Measurements from ENCODE around the gene TUBAL3. TPM values are rescaled to one million over a fixed set of nuclear protein-coding genes. Genes with fewer than 3 reads are reported as not detected.

The TUBAL3 gene
- total RNA-seq, 1 experiment from 2014 or later, result not detected

GRCh38 chr10:5442065-5442989, 37.7 kb upstream of the TUBAL3 start:
- Histone ChIP-seq H3K27ac (ENCODE audit: low read length) (no peak overlapping the region), H3K4me1 (ENCODE audit: control insufficient read depth, insufficient read depth, low read length) (peaks cover 8% of the 10 kb centered on the region), H3K27me3 (ENCODE audit: control insufficient read depth, insufficient read depth, low read length) (no peaks in the 10 kb centered on the region), H3K9me3 (ENCODE audit: control insufficient read depth, insufficient read depth, low read depth, low read length) (no peaks in the 10 kb centered on the region), H3K36me3 (ENCODE audit: control insufficient read depth, insufficient read depth, low read length) (no peaks in the 10 kb centered on the region), H3K4me3 (ENCODE audit: low read depth in 2 of 2, low read length in 2 of 2) (no peak overlapping the region)
- ChIA-PET POLR2A (no interaction called here), CTCF (interaction anchor here (0.7 to 2.1 kb wide), 3 partner anchors 59 to 251 kb away, joined by 3 to 11 read pairs (median 4); no protein-coding TSS in a partner anchor)
- BruUV-seq (replicated peaks), result no TSS peak
- ATAC-seq (no peak), DNase-seq (ENCODE audit: low read depth, low spot score) (no peak)
- in situ Hi-C loops (cut with HindIII; ENCODE audit: low pct_unique_long_range_greater_than_20kb, low sequenced_read_pairs) (no loop called here), intact Hi-C loops (cut with micrococcal nuclease; ENCODE audit: unreplicated experiment) (loop anchor here (2.0 kb wide), 1 partner anchor 180 kb away; no protein-coding TSS in a partner anchor)
- TF ChIP-seq, protein P1, sequence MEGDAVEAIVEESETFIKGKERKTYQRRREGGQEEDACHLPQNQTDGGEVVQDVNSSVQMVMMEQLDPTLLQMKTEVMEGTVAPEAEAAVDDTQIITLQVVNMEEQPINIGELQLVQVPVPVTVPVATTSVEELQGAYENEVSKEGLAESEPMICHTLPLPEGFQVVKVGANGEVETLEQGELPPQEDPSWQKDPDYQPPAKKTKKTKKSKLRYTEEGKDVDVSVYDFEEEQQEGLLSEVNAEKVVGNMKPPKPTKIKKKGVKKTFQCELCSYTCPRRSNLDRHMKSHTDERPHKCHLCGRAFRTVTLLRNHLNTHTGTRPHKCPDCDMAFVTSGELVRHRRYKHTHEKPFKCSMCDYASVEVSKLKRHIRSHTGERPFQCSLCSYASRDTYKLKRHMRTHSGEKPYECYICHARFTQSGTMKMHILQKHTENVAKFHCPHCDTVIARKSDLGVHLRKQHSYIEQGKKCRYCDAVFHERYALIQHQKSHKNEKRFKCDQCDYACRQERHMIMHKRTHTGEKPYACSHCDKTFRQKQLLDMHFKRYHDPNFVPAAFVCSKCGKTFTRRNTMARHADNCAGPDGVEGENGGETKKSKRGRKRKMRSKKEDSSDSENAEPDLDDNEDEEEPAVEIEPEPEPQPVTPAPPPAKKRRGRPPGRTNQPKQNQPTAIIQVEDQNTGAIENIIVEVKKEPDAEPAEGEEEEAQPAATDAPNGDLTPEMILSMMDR (IDR thresholded peaks at IDR 0.05), result peak; percentile 62; the same call in 1 of the 2 replicates
- TF ChIP-seq REST (IDR thresholded peaks at IDR 0.05; ENCODE audit: insufficient read depth in 1 of 2, low read depth in 2 of 2, low read length in 1 of 2), result no peak
- no peak for TF ChIP-seq SIN3A (IDR thresholded peaks at IDR 0.05; ENCODE audit: borderline replicate concordance, insufficient read depth, low read depth, low read length)
- TF ChIP-seq TCF7L2 (IDR thresholded peaks at IDR 0.05; ENCODE audit: low read depth, low read length), result no peak
- no peak for TF ChIP-seq POLR2AphosphoS5 (IDR thresholded peaks at IDR 0.05; ENCODE audit: low read depth, low read length)

- no peak for ATAC-seq
- Histone ChIP-seq H3K27me3 (ENCODE audit: control insufficient read depth, insufficient read depth, low read length) (no peaks in the 10 kb centered on the region), H3K27ac (ENCODE audit: low read length) (no peak overlapping the region), H3K4me3 (ENCODE audit: low read depth in 2 of 2, low read length in 2 of 2) (no peak overlapping the region), H3K4me1 (ENCODE audit: control insufficient read depth, insufficient read depth, low read length) (peaks cover 7% of the 10 kb centered on the region; the same call in 1 of the 2 replicates), H3K9me3 (ENCODE audit: control insufficient read depth, insufficient read depth, low read depth, low read length) (no peaks in the 10 kb centered on the region), H3K36me3 (ENCODE audit: control insufficient read depth, insufficient read depth, low read length) (no peaks in the 10 kb centered on the region)
- intact Hi-C loops (cut with micrococcal nuclease; ENCODE audit: unreplicated experiment), result no loop called here
- BruUV-seq (replicated peaks), result no TSS peak
- TF ChIP-seq SIN3A (IDR thresholded peaks at IDR 0.05; ENCODE audit: borderline replicate concordance, insufficient read depth, low read depth, low read length) (no peak), POLR2AphosphoS5 (IDR thresholded peaks at IDR 0.05; ENCODE audit: low read depth, low read length) (no peak), REST (IDR thresholded peaks at IDR 0.05; ENCODE audit: insufficient read depth in 1 of 2, low read depth in 2 of 2, low read length in 1 of 2) (no peak), TCF7L2 (IDR thresholded peaks at IDR 0.05; ENCODE audit: low read depth, low read length) (no peak)
- TF ChIP-seq, protein P1 (IDR thresholded peaks at IDR 0.05), result no peak
- in situ Hi-C loops (cut with HindIII; ENCODE audit: low pct_unique_long_range_greater_than_20kb, low sequenced_read_pairs), result no loop called here
- ChIA-PET POLR2A (no interaction called here), CTCF (interaction anchor here (2.1 kb wide), 1 partner anchor 182 kb away, joined by 11 read pairs; no protein-coding TSS in a partner anchor)
- DNase-seq (ENCODE audit: low read depth, low spot score), result no peak
These were observed 36.5 kb upstream of the TUBAL3 start for GRCh38 chr10:5441106-5441505.

Data from Panc1 (cell line).